SK-N-SH (cell line): ENCODE results near the gene LLGL2. TPM values are rescaled to one million over a fixed set of nuclear protein-coding genes. Genes with fewer than 3 reads are reported as not detected.

Source experiments
- CTCF ChIA-PET: fragments of 300-600, 350-600 bp; formaldehyde crosslinking; extraction: SDS; loops from one replicate; lab custom pipeline; 2021; lab: Yijun Ruan, JAX
- POLR2A ChIA-PET: fragments of 350-600 bp; sonication (Branson Sonifier 250); formaldehyde crosslinking; extraction: SDS; loops from one replicate; lab custom pipeline; 2020; ENCODE audit warnings: antibody characterized with exemption, inconsistent platforms; lab: Yijun Ruan, JAX
- DNase-seq: peaks from one replicate; pipeline ENCODE4 v3.0.0; 2012
- H2AFZ ChIP-seq: fragments of 200-600 bp; sonication (generic); 2 replicates; pipeline ENCODE4 v1.8.1; 2016; ENCODE audit warnings: antibody characterized with exemption, mild to moderate bottlenecking, low read depth
- H3F3A ChIP-seq: fragments of 200-600 bp; sonication (generic); replicated peaks from 2 replicates; pipeline ENCODE3; 2016; ENCODE audit warnings: antibody characterized with exemption, mild to moderate bottlenecking; ENCODE audit not compliant: insufficient read depth
- H3K27ac ChIP-seq, 2 experiments: fragments of 200-500 bp in 1 of 2; fragments of 200-600 bp in 1 of 2; sonication (Bioruptor generic) in 1 of 2; sonication (generic), shearing (Covaris generic) in 1 of 2; 2 replicates each; pipeline versions ENCODE4 v1.5.1 to v1.6.1; 2014 to 2016; ENCODE audit warnings: low read depth in 2 of 2, inconsistent platforms in 1 of 2, low read length in 1 of 2, mild to moderate bottlenecking in 1 of 2, mixed read lengths in 1 of 2
- H3K27me3 ChIP-seq: fragments of 200-600 bp; sonication (generic), shearing (Covaris generic); 2 replicates; pipeline ENCODE4 v1.6.1; 2016; ENCODE audit warnings: mixed run types; ENCODE audit not compliant: insufficient read depth
- H3K36me3 ChIP-seq, 2 experiments: fragments of 200-500 bp in 1 of 2; fragments of 200-600 bp in 1 of 2; sonication (Bioruptor generic) in 1 of 2; sonication (generic) in 1 of 2; replicated peaks in 1 of 2; 2 replicates each; pipeline versions ENCODE3 to v1.5.1; 2014 to 2016; ENCODE audit warnings: low read length in 1 of 2, mild to moderate bottlenecking in 1 of 2; ENCODE audit not compliant: insufficient read depth in 2 of 2, control insufficient read depth in 1 of 2
- H3K4me1 ChIP-seq, 2 experiments: fragments of 200-500 bp in 1 of 2; fragments of 200-600 bp in 1 of 2; sonication (Bioruptor generic) in 1 of 2; sonication (generic), shearing (Covaris generic) in 1 of 2; 2 replicates each; pipeline versions ENCODE4 v1.5.1 to v1.6.1; 2014 to 2016; ENCODE audit warnings: low read depth in 1 of 2, low read length in 1 of 2, mixed run types in 1 of 2; ENCODE audit not compliant: insufficient read depth in 2 of 2, control insufficient read depth in 1 of 2
- H3K4me2 ChIP-seq: fragments of 200-600 bp; sonication (generic), shearing (Covaris generic); 2 replicates; pipeline ENCODE4 v1.6.1; 2017; ENCODE audit warnings: mixed run types
- H3K4me3 ChIP-seq, 2 experiments: fragments of 200-500 bp in 1 of 2; fragments of 200-600 bp in 1 of 2; sonication (Bioruptor generic) in 1 of 2; sonication (generic), shearing (Covaris generic) in 1 of 2; 2 replicates each; pipeline versions ENCODE4 v1.5.1 to v1.8.1; 2014 to 2016; ENCODE audit warnings: low read depth in 2 of 2, inconsistent platforms in 1 of 2, low read length in 1 of 2, mild to moderate bottlenecking in 1 of 2, mixed read lengths in 1 of 2, moderate library complexity in 1 of 2
- H3K79me2 ChIP-seq: fragments of 200-600 bp; sonication (generic); 2 replicates; pipeline ENCODE4 v1.8.1; 2017; ENCODE audit warnings: mild to moderate bottlenecking; ENCODE audit not compliant: insufficient read depth
- H3K9ac ChIP-seq: fragments of 200-600 bp; sonication (generic); 2 replicates; pipeline ENCODE4 v1.6.1; 2017; ENCODE audit warnings: mixed run types
- H3K9me2 ChIP-seq: fragments of 200-600 bp; sonication (generic); 2 replicates; pipeline ENCODE4 v1.6.1; 2017; ENCODE audit warnings: mixed run types
- H3K9me3 ChIP-seq: fragments of 200-600 bp; sonication (generic); 2 replicates; pipeline ENCODE4 v1.6.1; 2017; ENCODE audit warnings: mixed run types, mild to moderate bottlenecking, moderate library complexity
- H4K20me1 ChIP-seq: fragments of 200-600 bp; sonication (generic); 2 replicates; pipeline ENCODE4 v1.6.1; 2017; ENCODE audit warnings: mild to moderate bottlenecking, mixed run types; ENCODE audit not compliant: insufficient read depth
- ELF1 ChIP-seq: IDR thresholded peaks from 2 replicates; pipeline ENCODE4 v1.4.0; 2012
- FOXJ3 ChIP-seq: sonication (generic); formaldehyde crosslinking; IDR thresholded peaks from 2 replicates; pipeline ENCODE4 v1.5.1; 2020; ENCODE audit warnings: mild to moderate bottlenecking, missing genetic modification reagents
- GABPA ChIP-seq: IDR thresholded peaks from 2 replicates; pipeline ENCODE4 v1.4.0; 2012; ENCODE audit warnings: low read depth, mild to moderate bottlenecking
- GATA2 ChIP-seq: sonication (generic); formaldehyde crosslinking; IDR thresholded peaks from 2 replicates; pipeline ENCODE4 v1.5.0; 2020; ENCODE audit warnings: mild to moderate bottlenecking, missing genetic modification reagents
- MAX ChIP-seq: IDR thresholded peaks from 2 replicates; pipeline ENCODE4 v1.4.0; 2012; ENCODE audit warnings: low read depth
- NFIC ChIP-seq: IDR thresholded peaks from 2 replicates; pipeline ENCODE4 v1.4.0; 2012; ENCODE audit warnings: borderline replicate concordance
- PBX3 ChIP-seq: IDR thresholded peaks from 2 replicates; pipeline ENCODE4; 2012
- RAD21 ChIP-seq: IDR thresholded peaks from 2 replicates; pipeline ENCODE4 v1.6.1; 2012; ENCODE audit warnings: mild to moderate bottlenecking, low read length
- REST ChIP-seq: IDR thresholded peaks from 2 replicates; pipeline ENCODE4 v1.6.1; 2012; ENCODE audit warnings: mild to moderate bottlenecking, low read depth, low read length, moderate library complexity
- RFX5 ChIP-seq: IDR thresholded peaks from 2 replicates; pipeline ENCODE4 v1.6.1; 2012; ENCODE audit warnings: mild to moderate bottlenecking, improper control_type of control experiment, low read length
- RXRA ChIP-seq: IDR thresholded peaks from 2 replicates; pipeline ENCODE4 v1.4.0; 2012; ENCODE audit warnings: low read depth, mild to moderate bottlenecking, borderline replicate concordance
- SMC3 ChIP-seq: IDR thresholded peaks from 2 replicates; pipeline ENCODE4 v1.6.1; 2012; ENCODE audit warnings: low read depth, low read length, improper control_type of control experiment
- TAF1 ChIP-seq: IDR thresholded peaks from 2 replicates; pipeline ENCODE4 v1.6.1; 2012; ENCODE audit warnings: low read depth, mild to moderate bottlenecking, low read length, moderate library complexity, borderline replicate concordance
- TCF12 ChIP-seq: IDR thresholded peaks from 2 replicates; pipeline ENCODE4 v1.4.0; 2012
- USF2 ChIP-seq: fragments of 150-350 bp; IDR thresholded peaks from 2 replicates; pipeline ENCODE4 v1.6.1; 2017; ENCODE audit warnings: antibody characterized with exemption, low read length, low read depth, borderline replicate concordance
- ZBTB33 ChIP-seq: IDR thresholded peaks from 2 replicates; pipeline ENCODE4 v1.4.0; 2012; ENCODE audit warnings: low read depth, borderline replicate concordance
- WGBS: methylation state at CpG from one replicate; pipeline ENCODE4 v1.1.6; 2017; ENCODE audit warnings: low lambda C conversion rate; 5-methylcytosine and 5-hydroxymethylcytosine counted together
- polyA plus RNA-seq, 3 experiments: library from polyadenylated mRNA; depleted of rRNA; stranded (reverse); fragments of >200 nt; gene quantifications; 2 replicates each; pipeline ENCODE4 v1.2.3, GENCODE V29; 2012

Gene LLGL2
- polyA plus RNA-seq, 1 of the 3 experiments (the other 2 are of a cell fraction): 6.7 TPM

DNA sequence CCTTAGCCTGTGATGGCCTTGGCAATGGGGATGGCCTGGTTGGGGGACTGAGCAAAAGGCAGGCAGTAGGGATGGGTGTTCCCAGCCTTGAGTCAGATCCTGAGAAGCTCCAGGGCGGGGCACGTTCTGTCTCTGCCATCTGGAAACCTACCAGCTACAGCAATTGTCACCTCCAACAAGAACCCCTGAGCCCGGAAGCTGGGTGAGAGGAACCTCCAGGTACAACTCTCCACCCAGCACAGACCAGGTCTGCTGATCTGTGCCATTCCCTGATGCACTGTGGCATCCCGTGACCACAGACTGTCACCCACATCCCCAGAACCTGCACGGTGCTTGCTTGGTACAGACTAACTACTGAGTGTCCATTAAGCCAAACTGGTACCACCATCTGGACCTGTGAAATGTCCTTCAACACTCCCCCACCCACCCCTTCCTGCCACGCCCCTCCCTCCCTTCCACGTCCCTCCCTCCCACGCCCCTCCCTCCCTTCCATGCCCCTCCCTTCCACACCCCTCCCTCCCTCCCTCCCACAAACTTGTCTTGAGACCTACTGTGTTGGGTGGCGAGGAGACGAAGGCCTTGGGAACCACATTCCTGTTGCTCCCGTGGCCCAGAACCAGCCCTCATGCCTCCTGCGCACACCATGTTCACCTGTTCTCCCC, 78.7 kb downstream of the LLGL2 start:
- Histone ChIP-seq H3K36me3 (no peaks in the 10 kb centered on the region), H3K27ac (no peak overlapping the region), H3K79me2 (no peaks in the 10 kb centered on the region), H3K4me1 (no peaks in the 10 kb centered on the region), H2AFZ (no peak overlapping the region), H3K4me3 (no peak overlapping the region), H3F3A (no peaks in the 10 kb centered on the region), H3K4me2 (no peak overlapping the region), H3K9me2 (no peaks in the 10 kb centered on the region), H4K20me1 (no peaks in the 10 kb centered on the region), H3K27me3 (no peaks in the 10 kb centered on the region), H3K9ac (no peak overlapping the region), H3K9me3 (no peaks in the 10 kb centered on the region)
- TF ChIP-seq PBX3 (no peak), FOXJ3 (no peak), RAD21 (no peak), ZBTB33 (no peak)
- WGBS: 73% methylated on average over 10 of the region's 12 CpGs
- ChIA-PET POLR2A (interaction anchor here (0.9 kb wide), 1 partner anchor 26 kb away, joined by 3 read pairs; no protein-coding TSS in a partner anchor), CTCF (interaction anchor here (0.9 to 8.9 kb wide), 6 partner anchors 9 to 144 kb away, joined by 3 to 103 read pairs (median 38); partner anchors contain the start of gene SMIM5)
- no peak for DNase-seq

DNA sequence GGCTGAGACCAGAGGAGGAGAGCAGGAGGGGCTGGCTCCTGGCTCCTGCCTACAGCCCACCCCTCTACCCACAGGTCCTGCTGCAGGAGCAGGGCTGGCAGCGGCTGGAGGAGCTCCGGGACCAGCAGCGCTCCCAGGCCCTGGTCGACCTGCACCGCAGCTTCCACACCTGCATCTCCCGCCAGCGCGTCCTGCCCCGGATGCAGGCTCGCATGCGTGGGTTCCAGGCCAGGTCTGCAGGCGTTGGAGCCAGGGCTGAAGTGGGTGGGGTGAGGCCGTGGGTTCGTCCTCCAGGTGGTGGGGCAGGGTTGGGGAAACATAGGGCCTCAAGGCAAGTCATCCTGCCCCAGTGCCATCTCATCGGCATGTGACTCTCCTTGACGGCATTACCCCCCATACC, 80.3 kb downstream of the LLGL2 start:
- no peak overlapping the region for H2AFZ ChIP-seq
- ChIA-PET POLR2A (no interaction called here), CTCF (interaction anchor here (1.0 to 8.9 kb wide), 4 partner anchors 14 to 143 kb away, joined by 3 to 103 read pairs (median 36); partner anchors contain the start of gene SMIM5)
- no peak for DNase-seq
- H3K4me3 ChIP-seq: no peak overlapping the region
- no peaks in the 10 kb centered on the region for H4K20me1 ChIP-seq
- H3K4me2 ChIP-seq: no peak overlapping the region
- H3K36me3 ChIP-seq: no peaks in the 10 kb centered on the region
- H3K9me3 ChIP-seq: no peaks in the 10 kb centered on the region
- H3K4me1 ChIP-seq: no peaks in the 10 kb centered on the region
- no peaks in the 10 kb centered on the region for H3K27me3 ChIP-seq
- 83% methylated on average over 11 of the region's 16 CpGs for WGBS
- H3K79me2 ChIP-seq: no peaks in the 10 kb centered on the region
- no peak overlapping the region for H3K27ac ChIP-seq
- TF ChIP-seq USF2 (no peak), MAX (no peak), RXRA (no peak), TAF1 (no peak), REST (no peak), NFIC (no peak), TCF12 (no peak), ELF1 (no peak), SMC3 (no peak), GATA2 (CRISPR knock-in tag) (no peak), PBX3 (no peak), GABPA (no peak), RFX5 (no peak)
- H3K9me2 ChIP-seq: no peaks in the 10 kb centered on the region
- no peaks in the 10 kb centered on the region for H3F3A ChIP-seq
- no peak overlapping the region for H3K9ac ChIP-seq
